NCI-H2029 treated with DMSO at 0.1 percent for 48 hours (cell line): ENCODE data around the gene PRDM12.

Experiments used
- DNase-seq: peaks from one replicate; lab custom pipeline; 2025; lab: John Stamatoyannopoulos, UW

The PRDM12 gene

GRCh38 chr9:130729145-130729544 lies 64.8 kb downstream of the PRDM12 start:
- no peak for DNase-seq

GRCh38 chr9:130731355-130731754 lies 67.0 kb downstream of the PRDM12 start:
- DNase-seq: peak; percentile 87

GRCh38 chr9:130732136-130732535 lies 67.7 kb downstream of the PRDM12 start:
- DNase-seq: peak; percentile 95
